HG02970 (cell line): ENCODE measurements around the gene EPHB1.
"Not testable (repeated sequence)": the region's sequence is repeated elsewhere in the genome, so short reads cannot be mapped to it uniquely, and the experiment has no call there.

Experiments
- ATAC-seq: cut with Tn5 transposase; IDR thresholded peaks from one replicate; pipeline ENCODE4 v1.9.1; 2021; ENCODE audit warnings: mild to moderate bottlenecking, moderate library complexity, moderate number of reproducible peaks; ENCODE audit not compliant: unreplicated experiment, low FRiP score

EPHB1 gene

GRCh38 chr3:135097276-135097946 lies 302.4 kb downstream of the EPHB1 start:
- ATAC-seq: no peak

- no peak for ATAC-seq
These were observed 304.8 kb downstream of the EPHB1 start for GRCh38 chr3:135099734-135100355.

GRCh38 chr3:135100366-135100765 lies 305.3 kb downstream of the EPHB1 start:
- ATAC-seq: no peak

- ATAC-seq: no peak
These were observed 308.9 kb downstream of the EPHB1 start for GRCh38 chr3:135103917-135104316.

- no peak for ATAC-seq
These were observed 311.4 kb downstream of the EPHB1 start for GRCh38 chr3:135106445-135106844.

GRCh38 chr3:135107043-135107442 lies 312.0 kb downstream of the EPHB1 start:
- no peak for ATAC-seq

GRCh38 chr3:135109681-135110080 lies 314.6 kb downstream of the EPHB1 start:
- no peak for ATAC-seq

- not testable (repeated sequence) for ATAC-seq
These were observed 319.5 kb downstream of the EPHB1 start for GRCh38 chr3:135114551-135114950.

GRCh38 chr3:135117977-135118376 lies 322.9 kb downstream of the EPHB1 start:
- ATAC-seq: no peak

- no peak for ATAC-seq
These were observed 323.7 kb downstream of the EPHB1 start for GRCh38 chr3:135118792-135119191.

- ATAC-seq: no peak
These were observed 330.2 kb downstream of the EPHB1 start for GRCh38 chr3:135125171-135125801.

GRCh38 chr3:135127946-135128470 lies 332.9 kb downstream of the EPHB1 start:
- no peak for ATAC-seq

- ATAC-seq: no peak
These were observed 333.8 kb downstream of the EPHB1 start for GRCh38 chr3:135128818-135129217.

GRCh38 chr3:135131290-135131689 lies 336.2 kb downstream of the EPHB1 start:
- no peak for ATAC-seq

- ATAC-seq: no peak
These were observed 339.0 kb downstream of the EPHB1 start for GRCh38 chr3:135133905-135134683.

- ATAC-seq: no peak
These were observed 339.6 kb downstream of the EPHB1 start for GRCh38 chr3:135134684-135135075.

GRCh38 chr3:135135445-135135844 lies 340.4 kb downstream of the EPHB1 start:
- no peak for ATAC-seq

GRCh38 chr3:135136361-135137100 lies 341.5 kb downstream of the EPHB1 start:
- ATAC-seq: no peak

- no peak for ATAC-seq
These were observed 342.2 kb downstream of the EPHB1 start for GRCh38 chr3:135137296-135137695.

GRCh38 chr3:135138776-135139175 lies 343.7 kb downstream of the EPHB1 start:
- ATAC-seq: no peak
